GM18861 (cell line): ENCODE measurements around the gene ADSS1.

Source experiments
- ATAC-seq: cut with Tn5 transposase; IDR thresholded peaks from one replicate; pipeline ENCODE4 v1.9.1; 2021; ENCODE audit not compliant: unreplicated experiment

The ADSS1 gene

GRCh38 chr14:104697892-104698583 is 26.0 kb upstream of the ADSS1 start:
- no peak for ATAC-seq

DNA sequence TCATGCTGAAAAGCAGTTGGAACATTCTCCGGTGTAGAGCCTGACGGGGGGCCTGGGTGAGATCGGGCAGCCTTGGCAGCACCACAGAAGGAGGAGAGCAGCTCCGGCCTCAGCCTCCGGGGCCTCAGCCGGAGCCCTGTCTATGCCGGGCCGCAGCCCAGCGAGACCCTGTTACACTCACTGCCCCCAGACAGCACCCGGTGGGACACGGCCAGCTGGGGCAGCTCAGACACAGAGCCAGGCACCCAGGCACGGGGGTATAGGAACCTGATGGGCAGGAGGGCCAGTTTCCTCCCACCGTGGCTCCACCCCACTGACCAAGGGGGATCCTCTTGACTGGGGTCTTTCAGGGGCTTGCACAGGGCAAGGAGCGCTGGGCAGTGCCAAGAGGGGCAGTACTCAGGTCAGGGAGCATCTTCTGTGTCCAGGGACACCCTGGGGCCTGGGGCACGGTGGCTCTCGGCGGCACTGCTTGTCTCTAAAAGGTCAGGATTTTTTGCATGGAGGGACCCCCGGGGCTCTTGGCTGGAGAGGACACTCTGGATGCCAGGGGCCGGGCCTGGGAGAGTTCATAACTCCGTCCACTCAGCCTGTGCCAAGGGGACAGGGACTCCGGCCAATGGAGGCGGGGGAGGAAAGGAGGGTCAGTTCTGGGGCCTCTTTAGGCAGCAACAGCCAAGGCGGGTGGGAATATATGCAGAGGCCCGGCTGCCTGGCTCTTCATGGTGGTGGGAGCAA is 25.2 kb upstream of the ADSS1 start:
- ATAC-seq = no peak

GRCh38 chr14:104699426-104699748 is 24.6 kb upstream of the ADSS1 start:
- ATAC-seq = no peak

DNA sequence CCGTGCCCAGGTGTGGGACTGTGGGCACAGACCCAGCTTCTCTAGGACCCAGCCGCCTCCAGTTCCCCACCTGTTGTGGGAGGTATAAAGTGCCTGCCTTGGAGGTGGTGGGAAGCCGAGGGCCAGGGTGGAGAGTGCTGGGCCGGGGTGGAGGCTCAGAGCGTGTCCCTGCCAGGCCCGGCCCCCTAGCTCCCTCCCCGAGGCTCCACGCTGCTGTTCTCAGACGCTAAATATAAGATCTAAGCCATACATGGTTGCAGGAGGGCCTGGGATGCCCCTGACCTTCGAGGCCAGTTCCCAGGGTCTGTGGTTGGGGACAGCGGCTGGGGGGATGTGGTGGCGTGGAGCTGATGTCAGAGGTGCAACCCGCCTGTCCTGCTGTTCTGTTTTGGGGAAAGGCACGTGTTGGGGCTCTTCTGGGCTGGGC is 23.8 kb upstream of the ADSS1 start:
- ATAC-seq = no peak

- ATAC-seq = no peak
Observed at GRCh38 chr14:104700747-104701217, 23.2 kb upstream of the ADSS1 start.

GRCh38 chr14:104701383-104702076 is 22.5 kb upstream of the ADSS1 start:
- no peak for ATAC-seq

- no peak for ATAC-seq
Observed at GRCh38 chr14:104702106-104702505, 21.9 kb upstream of the ADSS1 start.

DNA sequence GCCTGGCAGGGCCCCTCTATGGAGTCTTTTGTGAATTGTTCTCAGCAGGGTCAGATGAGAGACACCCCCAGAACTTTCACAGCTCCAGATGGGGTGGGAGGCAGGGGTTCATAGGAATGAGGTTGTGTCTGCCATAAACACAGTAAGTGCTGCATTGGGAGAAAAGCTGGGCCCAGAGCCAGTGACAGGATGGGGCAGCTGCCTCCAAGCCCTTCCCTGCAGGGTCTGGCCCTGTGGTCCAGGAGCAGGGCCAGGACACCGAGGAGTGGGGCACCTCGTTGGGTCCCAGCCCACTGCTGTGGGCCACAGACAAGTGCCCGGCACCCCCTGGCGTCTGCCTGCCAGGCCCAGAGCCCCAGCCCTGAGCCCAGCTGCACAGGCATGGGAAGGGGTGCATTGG is 21.4 kb upstream of the ADSS1 start:
- no peak for ATAC-seq

GRCh38 chr14:104703269-104703668 is 20.8 kb upstream of the ADSS1 start:
- no peak for ATAC-seq

- ATAC-seq = no peak
Observed at GRCh38 chr14:104704252-104704651, 19.8 kb upstream of the ADSS1 start.

DNA sequence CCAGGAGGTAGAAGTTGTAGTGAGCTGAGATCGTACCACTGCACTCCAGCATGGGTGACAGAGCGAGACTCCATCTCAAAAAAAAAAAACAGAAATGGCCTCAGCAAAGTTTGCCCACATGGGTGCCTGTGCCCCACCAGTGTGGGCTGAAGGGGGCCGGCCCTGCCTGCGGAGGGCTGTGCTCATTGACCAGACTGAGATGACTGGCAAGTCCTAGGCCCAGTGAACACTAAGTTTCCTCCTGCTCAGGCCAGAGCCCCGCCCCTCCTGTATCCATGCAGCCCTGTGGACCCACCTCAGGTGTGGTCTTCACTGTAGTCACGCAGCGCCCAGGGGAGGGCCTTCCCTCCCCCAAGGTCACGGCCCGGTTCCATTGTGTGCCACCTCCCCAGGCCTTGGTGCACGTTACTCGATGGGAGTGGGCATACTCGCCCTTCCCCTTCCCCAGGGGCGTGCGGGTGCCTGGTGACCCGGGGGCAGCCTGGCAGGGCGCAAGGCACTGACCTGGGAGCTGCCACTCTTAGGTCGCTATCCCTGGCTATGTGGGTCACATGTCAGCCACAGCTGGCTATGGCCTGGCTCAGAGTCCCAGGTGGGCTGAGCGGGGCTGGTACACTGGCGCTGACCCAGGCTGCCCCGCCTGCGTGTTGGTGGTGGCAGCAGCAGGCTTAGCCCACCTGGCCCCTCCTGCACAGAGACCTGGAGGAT is 18.5 kb upstream of the ADSS1 start:
- ATAC-seq = no peak

GRCh38 chr14:104706733-104707607 is 17.1 kb upstream of the ADSS1 start:
- ATAC-seq = no peak

- no peak for ATAC-seq
Observed at GRCh38 chr14:104707608-104708595, 16.1 kb upstream of the ADSS1 start.

DNA sequence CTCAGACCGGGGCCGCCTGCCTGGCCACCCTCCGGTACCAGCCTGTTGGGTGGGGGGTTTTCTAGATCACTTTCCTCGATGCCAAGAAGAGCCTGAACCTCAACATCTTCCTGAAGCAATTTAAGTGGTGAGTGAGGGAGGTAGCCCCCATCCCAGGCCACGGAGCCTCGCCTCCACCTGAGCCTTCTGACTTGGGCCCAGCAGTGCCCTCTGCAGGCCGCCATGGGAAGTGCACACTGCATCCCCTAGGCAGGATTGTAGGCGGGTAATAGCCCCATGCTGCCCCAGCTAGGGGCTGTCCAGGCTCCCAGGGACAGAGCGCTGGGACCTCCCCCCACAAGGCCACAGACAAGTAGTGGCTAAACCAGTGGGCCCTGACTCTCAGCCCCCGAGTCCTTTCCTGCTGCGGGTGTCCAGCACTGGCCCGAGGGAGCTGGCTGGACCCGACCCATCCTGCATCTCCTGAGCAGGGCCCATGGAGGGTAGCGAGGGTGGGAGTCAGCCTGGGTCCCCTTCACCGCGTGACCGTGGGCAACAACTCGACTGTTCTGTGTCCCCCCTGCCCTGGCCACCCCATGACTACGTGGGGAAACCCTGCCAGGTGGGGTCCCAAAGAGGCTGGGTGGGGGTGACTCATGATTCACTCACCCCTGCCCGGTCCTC is 15.3 kb upstream of the ADSS1 start:
- ATAC-seq = no peak

DNA sequence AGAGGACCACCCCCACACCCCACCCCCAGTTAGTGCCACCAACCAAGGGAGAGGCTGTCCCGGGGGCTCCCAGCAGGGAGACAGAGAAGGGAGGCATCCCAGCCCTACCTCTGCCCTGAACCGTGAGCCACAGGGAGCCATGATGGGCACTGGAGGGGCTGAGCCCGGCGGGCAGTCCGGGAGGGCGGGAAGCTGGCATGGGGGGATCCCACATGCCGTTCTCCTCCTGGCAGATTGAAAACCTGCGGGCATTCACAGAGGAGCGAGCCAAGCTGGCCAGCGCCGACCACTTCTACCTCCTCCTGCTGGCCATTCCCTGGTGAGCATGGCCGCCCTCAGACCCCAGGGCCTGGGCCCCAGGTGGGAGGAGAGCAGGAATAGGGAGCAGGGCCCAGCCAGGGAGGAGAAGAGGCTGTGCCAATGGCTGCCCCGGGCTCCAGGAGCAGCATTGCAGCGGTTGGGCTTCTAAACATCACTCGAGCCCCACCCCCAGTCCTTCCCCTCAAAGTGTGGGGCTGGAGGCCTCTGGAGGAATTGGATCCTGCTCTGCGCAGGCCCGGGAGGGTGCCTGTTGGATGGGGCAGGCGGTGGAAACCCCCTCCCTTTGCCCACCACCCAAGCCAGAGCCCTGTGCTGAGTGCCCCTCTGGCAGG is 14.5 kb upstream of the ADSS1 start:
- ATAC-seq = no peak

DNA sequence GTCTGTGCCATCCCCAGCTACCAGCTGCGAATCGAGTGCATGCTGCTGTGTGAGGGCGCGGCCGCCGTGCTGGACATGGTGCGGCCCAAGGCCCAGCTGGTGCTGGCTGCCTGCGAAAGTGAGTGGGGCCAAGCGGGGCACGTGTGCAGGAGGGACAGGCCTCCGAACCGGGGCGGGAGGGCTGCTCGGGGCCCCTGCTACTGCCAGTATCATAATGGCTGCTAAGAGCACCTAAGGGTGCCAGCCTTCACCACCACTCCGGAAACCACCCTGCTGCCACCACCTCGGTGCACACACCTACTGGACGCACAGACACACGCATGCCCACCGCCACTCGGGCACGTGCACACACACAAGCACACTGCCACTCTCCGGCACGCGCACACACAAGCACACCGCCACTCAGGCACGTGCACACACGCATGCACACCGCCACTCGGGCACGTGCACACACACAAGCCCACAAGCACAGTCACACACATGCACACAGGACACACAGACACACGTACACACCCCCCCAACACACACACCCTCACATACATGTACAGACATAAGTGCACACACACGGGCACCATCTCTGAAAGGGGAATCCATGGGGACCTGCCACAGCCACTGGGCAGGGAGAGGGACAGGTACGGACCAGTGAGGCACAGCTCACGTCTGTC is 13.8 kb upstream of the ADSS1 start:
- no peak for ATAC-seq

DNA sequence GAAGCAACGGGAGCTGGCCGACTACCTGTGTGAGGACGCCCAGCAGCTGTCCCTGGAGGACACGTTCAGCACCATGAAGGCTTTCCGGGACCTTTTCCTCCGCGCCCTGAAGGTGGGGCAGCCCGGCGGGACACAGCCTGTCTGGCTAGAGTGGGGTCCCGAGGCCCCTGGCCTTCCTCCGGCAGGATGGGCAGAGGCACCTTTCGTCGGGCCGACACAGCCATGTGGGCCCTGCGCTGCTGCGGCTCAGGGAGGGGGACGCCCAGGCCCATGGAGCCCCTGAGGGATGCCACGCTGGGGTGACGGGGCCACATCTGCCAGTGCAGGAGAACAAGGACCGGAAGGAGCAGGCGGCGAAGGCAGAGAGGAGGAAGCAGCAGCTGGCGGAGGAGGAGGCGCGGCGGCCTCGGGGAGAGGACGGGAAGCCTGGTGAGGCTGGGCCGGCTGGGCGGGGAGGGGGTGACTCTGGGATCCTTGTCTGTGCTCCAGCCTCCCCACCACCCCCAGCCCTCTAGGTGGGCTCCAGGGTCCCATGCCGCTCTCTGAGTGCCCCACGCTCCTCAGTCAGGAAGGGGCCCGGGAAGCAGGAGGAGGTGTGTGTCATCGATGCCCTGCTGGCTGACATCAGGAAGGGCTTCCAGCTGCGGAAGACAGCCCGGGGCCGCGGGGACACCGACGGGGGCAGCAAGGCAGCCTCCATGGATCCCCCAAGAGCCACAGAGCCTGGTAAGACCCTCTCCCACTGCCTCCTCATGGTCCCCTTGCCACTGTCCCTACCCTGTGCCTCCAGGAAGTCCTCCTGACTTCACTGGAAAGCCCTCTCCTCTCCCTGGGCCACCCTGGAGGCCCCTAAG is 10.9 kb upstream of the ADSS1 start:
- no peak for ATAC-seq
